GM18520 (cell line): ENCODE measurements around the gene VCAM1.
"Not testable (repeated sequence)": the region's sequence is repeated elsewhere in the genome, so short reads cannot be mapped to it uniquely, and the experiment has no call there.

Source experiments
- ATAC-seq: cut with Tn5 transposase; IDR thresholded peaks from one replicate; pipeline ENCODE4 v1.9.1; 2021; ENCODE audit not compliant: unreplicated experiment

The VCAM1 gene

GRCh38 chr1:100719490-100719889 is at the start of gene VCAM1:
VCAM1 (plus strand) TSS chr1:100719742; CDS start chr1:100719861, 119 bp downstream.
- ATAC-seq: no peak

- no peak for ATAC-seq
These were observed 49.5 kb upstream of the VCAM1 start for GRCh38 chr1:100670083-100670482.

- ATAC-seq: no peak
These were observed 47.9 kb upstream of the VCAM1 start for GRCh38 chr1:100671601-100672000.

- ATAC-seq: no peak
These were observed 35.8 kb upstream of the VCAM1 start for GRCh38 chr1:100683448-100684349.

- no peak for ATAC-seq
These were observed 19.8 kb upstream of the VCAM1 start for GRCh38 chr1:100699744-100700143.

- no peak for ATAC-seq
These were observed 19.0 kb upstream of the VCAM1 start for GRCh38 chr1:100700586-100700985.

- no peak for ATAC-seq
These were observed 16.5 kb upstream of the VCAM1 start for GRCh38 chr1:100703052-100703451.

- ATAC-seq: no peak
These were observed 15.8 kb upstream of the VCAM1 start for GRCh38 chr1:100703716-100704115.

GRCh38 chr1:100704473-100704872 is 15.1 kb upstream of the VCAM1 start:
- ATAC-seq: no peak

GRCh38 chr1:100706296-100706695 is 13.2 kb upstream of the VCAM1 start:
- ATAC-seq: no peak

- ATAC-seq: no peak
These were observed 12.7 kb upstream of the VCAM1 start for GRCh38 chr1:100706856-100707255.

- ATAC-seq: no peak
These were observed 11.0 kb upstream of the VCAM1 start for GRCh38 chr1:100708476-100709062.

GRCh38 chr1:100710906-100711682 is 8.4 kb upstream of the VCAM1 start:
- no peak for ATAC-seq

- ATAC-seq: not testable (repeated sequence)
These were observed 6.5 kb upstream of the VCAM1 start for GRCh38 chr1:100713027-100713426.

- ATAC-seq: no peak
These were observed 5.9 kb upstream of the VCAM1 start for GRCh38 chr1:100713626-100714025.

GRCh38 chr1:100714599-100714998 is 4.9 kb upstream of the VCAM1 start:
- no peak for ATAC-seq

GRCh38 chr1:100717218-100717617 is 2.3 kb upstream of the VCAM1 start:
- ATAC-seq: no peak

GRCh38 chr1:100718581-100718980 is 961 bp upstream of the VCAM1 start:
- ATAC-seq: no peak

GRCh38 chr1:100720101-100720500 is 559 bp downstream of the VCAM1 start:
- no peak for ATAC-seq

GRCh38 chr1:100720751-100721150 is 1.2 kb downstream of the VCAM1 start:
- no peak for ATAC-seq

- no peak for ATAC-seq
These were observed 2.1 kb downstream of the VCAM1 start for GRCh38 chr1:100721526-100722207.
